ENCODE results near the gene ADAMTS7.

The ADAMTS7 gene

DNA sequence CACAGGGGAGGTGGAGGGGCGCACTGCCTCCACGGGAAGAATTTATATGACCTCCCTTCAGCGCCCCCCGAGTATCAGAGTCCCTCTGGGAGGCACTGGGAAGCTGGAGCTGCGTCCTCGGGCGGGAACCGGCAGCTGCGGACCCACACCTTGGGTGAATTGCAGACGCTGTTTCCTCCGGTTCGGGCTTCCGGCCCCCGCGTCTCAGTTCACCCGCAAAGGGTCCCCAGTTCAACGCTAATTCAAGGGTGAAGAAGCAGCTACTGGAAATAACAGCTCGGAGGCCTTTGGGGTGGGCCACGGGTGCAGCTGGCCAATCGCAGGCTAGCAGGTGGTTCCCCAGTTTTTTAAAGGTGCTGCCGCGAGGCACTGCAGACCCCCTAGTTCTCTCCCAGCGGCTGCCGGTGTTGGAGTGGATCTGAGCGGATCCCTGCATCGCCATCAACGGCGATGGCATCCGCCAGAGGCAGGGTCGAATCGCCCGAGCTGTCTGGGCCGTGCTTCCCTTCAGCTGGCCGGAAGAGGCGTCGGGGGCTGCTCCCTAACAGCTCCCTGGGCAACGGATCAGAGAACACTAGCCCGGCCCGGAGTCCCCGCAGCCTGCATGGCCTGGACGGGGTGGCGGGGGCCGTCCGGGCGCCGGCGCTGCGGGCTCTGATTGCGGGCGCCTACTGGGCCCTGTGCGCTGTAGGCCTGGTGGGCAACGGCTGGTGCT is 19.4 kb upstream of the ADAMTS7 start:
- H3K27ac ChIP-seq (ENCODE audit: low read length) = no peak overlapping the region
- H2AFZ ChIP-seq (ENCODE audit: low read depth, low read length) = no peak overlapping the region
- H3K27me3 ChIP-seq (ENCODE audit: insufficient read depth, low read length, poor library complexity) = no peaks in the 10 kb centered on the region
- H3K4me1 ChIP-seq (ENCODE audit: insufficient read depth, low read length) = no peaks in the 10 kb centered on the region
- no peaks in the 10 kb centered on the region for H4K20me1 ChIP-seq (ENCODE audit: insufficient read depth, low read length)
- no peak overlapping the region for H3K4me2 ChIP-seq (ENCODE audit: insufficient read depth, low read length)
- H3K9ac ChIP-seq (ENCODE audit: low read depth, low read length) = no peak overlapping the region
- ATAC-seq (ENCODE audit: insufficient read depth, low read depth) = no peak
- no peaks in the 10 kb centered on the region for H3K9me3 ChIP-seq (ENCODE audit: insufficient read depth, low read length, severe bottlenecking)
- H3K4me3 ChIP-seq (ENCODE audit: low read depth in 1 of 2, low read length in 2 of 2) = no peak overlapping the region
- no peak for DNase-seq
- no peak for TF ChIP-seq EZH2 (IDR thresholded peaks at IDR 0.05; ENCODE audit: borderline replicate concordance, low read depth, low read length, severe bottlenecking)
- TF ChIP-seq, protein P1, sequence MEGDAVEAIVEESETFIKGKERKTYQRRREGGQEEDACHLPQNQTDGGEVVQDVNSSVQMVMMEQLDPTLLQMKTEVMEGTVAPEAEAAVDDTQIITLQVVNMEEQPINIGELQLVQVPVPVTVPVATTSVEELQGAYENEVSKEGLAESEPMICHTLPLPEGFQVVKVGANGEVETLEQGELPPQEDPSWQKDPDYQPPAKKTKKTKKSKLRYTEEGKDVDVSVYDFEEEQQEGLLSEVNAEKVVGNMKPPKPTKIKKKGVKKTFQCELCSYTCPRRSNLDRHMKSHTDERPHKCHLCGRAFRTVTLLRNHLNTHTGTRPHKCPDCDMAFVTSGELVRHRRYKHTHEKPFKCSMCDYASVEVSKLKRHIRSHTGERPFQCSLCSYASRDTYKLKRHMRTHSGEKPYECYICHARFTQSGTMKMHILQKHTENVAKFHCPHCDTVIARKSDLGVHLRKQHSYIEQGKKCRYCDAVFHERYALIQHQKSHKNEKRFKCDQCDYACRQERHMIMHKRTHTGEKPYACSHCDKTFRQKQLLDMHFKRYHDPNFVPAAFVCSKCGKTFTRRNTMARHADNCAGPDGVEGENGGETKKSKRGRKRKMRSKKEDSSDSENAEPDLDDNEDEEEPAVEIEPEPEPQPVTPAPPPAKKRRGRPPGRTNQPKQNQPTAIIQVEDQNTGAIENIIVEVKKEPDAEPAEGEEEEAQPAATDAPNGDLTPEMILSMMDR (IDR thresholded peaks at IDR 0.05; ENCODE audit: borderline replicate concordance, extremely low read depth, low read length, poor library complexity, severe bottlenecking) = no peak
- no peaks in the 10 kb centered on the region for H3K79me2 ChIP-seq (ENCODE audit: insufficient read depth, low read length)
- H3K36me3 ChIP-seq (ENCODE audit: insufficient read depth, low read length) = no peaks in the 10 kb centered on the region

DNA sequence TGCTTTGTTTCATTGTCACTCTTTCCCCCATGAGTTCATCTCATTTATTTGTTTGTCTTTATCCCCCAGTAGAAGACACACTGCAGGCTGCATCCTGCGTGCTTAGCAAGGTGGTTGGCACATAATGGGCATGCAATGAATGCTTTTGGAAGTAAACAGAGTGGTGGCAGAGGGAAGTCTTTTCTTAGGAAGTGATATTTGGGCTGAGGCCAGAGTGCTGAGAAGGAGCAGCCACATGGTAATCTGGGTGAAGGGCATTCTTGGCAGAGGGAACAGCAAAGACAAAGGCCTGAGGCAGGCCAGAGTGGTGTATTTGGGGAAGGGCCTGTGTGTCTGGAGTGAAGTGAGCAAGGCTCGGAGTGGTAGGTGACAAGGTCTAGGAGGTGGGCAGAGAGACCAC is 17.7 kb upstream of the ADAMTS7 start:
- no peaks in the 10 kb centered on the region for H3K4me1 ChIP-seq (ENCODE audit: insufficient read depth, low read length)
- H4K20me1 ChIP-seq (ENCODE audit: insufficient read depth, low read length) = no peaks in the 10 kb centered on the region
- no peak overlapping the region for H3K27ac ChIP-seq (ENCODE audit: low read length)
- H3K9ac ChIP-seq (ENCODE audit: low read depth, low read length) = no peak overlapping the region
- DNase-seq (no peak), ATAC-seq (ENCODE audit: insufficient read depth, low read depth) (no peak)
- H3K79me2 ChIP-seq (ENCODE audit: insufficient read depth, low read length) = no peaks in the 10 kb centered on the region
- no peaks in the 10 kb centered on the region for H3K36me3 ChIP-seq (ENCODE audit: insufficient read depth, low read length)
- H3K9me3 ChIP-seq (ENCODE audit: insufficient read depth, low read length, severe bottlenecking) = no peaks in the 10 kb centered on the region
- H2AFZ ChIP-seq (ENCODE audit: low read depth, low read length) = no peak overlapping the region
- no peak overlapping the region for H3K4me3 ChIP-seq (ENCODE audit: low read depth in 1 of 2, low read length in 2 of 2)
- H3K4me2 ChIP-seq (ENCODE audit: insufficient read depth, low read length) = no peak overlapping the region
- TF ChIP-seq EZH2 (IDR thresholded peaks at IDR 0.05; ENCODE audit: borderline replicate concordance, low read depth, low read length, severe bottlenecking) = no peak
- TF ChIP-seq, protein P1 (IDR thresholded peaks at IDR 0.05; ENCODE audit: borderline replicate concordance, extremely low read depth, low read length, poor library complexity, severe bottlenecking) = no peak
- no peaks in the 10 kb centered on the region for H3K27me3 ChIP-seq (ENCODE audit: insufficient read depth, low read length, poor library complexity)

DNA sequence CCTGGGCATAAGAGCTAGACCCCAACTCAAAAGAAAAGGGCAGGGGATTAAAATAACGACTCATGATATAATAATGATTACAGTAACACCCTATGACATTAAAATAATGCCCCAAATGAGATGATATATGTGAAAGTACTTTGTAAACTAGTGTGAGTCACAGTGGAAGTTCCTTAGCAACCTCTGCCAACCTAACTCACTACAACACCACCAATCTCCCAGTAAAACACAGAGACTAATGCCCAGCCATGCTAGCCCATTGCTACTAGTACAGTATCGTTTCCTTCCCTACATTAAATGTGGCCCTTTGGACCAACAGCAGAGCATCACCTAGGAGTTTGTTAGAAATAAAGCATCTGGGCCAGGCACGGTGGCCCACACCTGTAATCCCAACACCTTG is 11.2 kb upstream of the ADAMTS7 start:
- H3K9me3 ChIP-seq (ENCODE audit: insufficient read depth, low read length, severe bottlenecking) = no peaks in the 10 kb centered on the region
- H3K79me2 ChIP-seq (ENCODE audit: insufficient read depth, low read length) = no peaks in the 10 kb centered on the region
- H4K20me1 ChIP-seq (ENCODE audit: insufficient read depth, low read length) = no peaks in the 10 kb centered on the region
- H3K27ac ChIP-seq (ENCODE audit: low read length) = no peak overlapping the region
- DNase-seq = no peak
- H3K9ac ChIP-seq (ENCODE audit: low read depth, low read length) = no peak overlapping the region
- H3K27me3 ChIP-seq (ENCODE audit: insufficient read depth, low read length, poor library complexity) = no peaks in the 10 kb centered on the region
- no peak overlapping the region for H2AFZ ChIP-seq (ENCODE audit: low read depth, low read length)
- H3K4me1 ChIP-seq (ENCODE audit: insufficient read depth, low read length) = no peaks in the 10 kb centered on the region
- no peaks in the 10 kb centered on the region for H3K36me3 ChIP-seq (ENCODE audit: insufficient read depth, low read length)
- no peak for ATAC-seq (ENCODE audit: insufficient read depth, low read depth)
- H3K4me2 ChIP-seq (ENCODE audit: insufficient read depth, low read length) = no peak overlapping the region
- TF ChIP-seq, protein P1 (IDR thresholded peaks at IDR 0.05; ENCODE audit: borderline replicate concordance, extremely low read depth, low read length, poor library complexity, severe bottlenecking) = no peak
- no peak for TF ChIP-seq EZH2 (IDR thresholded peaks at IDR 0.05; ENCODE audit: borderline replicate concordance, low read depth, low read length, severe bottlenecking)
- H3K4me3 ChIP-seq (ENCODE audit: low read depth in 1 of 2, low read length in 2 of 2) = no peak overlapping the region
